K562 treated with DMSO at 1 percent for 48 hours (cell line): ENCODE results near the gene PSMD12. TPM values are rescaled to one million over a fixed set of nuclear protein-coding genes. Genes with fewer than 3 reads are reported as not detected.

Experiments
- total RNA-seq: library from RNA; unstranded; fragments of 300-600 nt; gene quantifications from 2 replicates; pipeline ENCODE4 v1.2.3, GENCODE V29; 2022; ENCODE audit warnings: low replicate concordance; ENCODE audit errors: extremely low read depth

The PSMD12 gene
- not detected in 2 replicates for total RNA-seq

GRCh38 chr17:67366193-67367157 is at the start of gene PSMD12:
TSS of gene PSMD12 (minus strand) at chr17:67366577. CDS start at chr17:67366519, 58 bp downstream.

GRCh38 chr17:67376737-67377487 is 10.5 kb upstream of the PSMD12 start, which contains the start of gene PITPNC1:
TSS of gene PITPNC1 (plus strand) at chr17:67377281.

Other genes starting within 250 kb of the PSMD12 start
- gene HELZ, start 121.4 kb downstream of the PSMD12 start, total RNA-seq = not detected in 2 replicates
- not detected in 2 replicates for gene PITPNC1, start 10.7 kb upstream of the PSMD12 start, total RNA-seq